ENCODE measurements around the gene RHOJ. TPM values are rescaled to one million over a fixed set of nuclear protein-coding genes. Genes with fewer than 3 reads are reported as not detected.
A peak's percentile ranks its signal among the peaks of the same experiment; 100 is the strongest.

The RHOJ gene
- total and polyA plus RNA-seq, 2 of the 8 experiments (the other 6 are each of a cell fraction or from before 2014, with no cell fraction given) = 0.11 TPM; not detected in 1

DNA sequence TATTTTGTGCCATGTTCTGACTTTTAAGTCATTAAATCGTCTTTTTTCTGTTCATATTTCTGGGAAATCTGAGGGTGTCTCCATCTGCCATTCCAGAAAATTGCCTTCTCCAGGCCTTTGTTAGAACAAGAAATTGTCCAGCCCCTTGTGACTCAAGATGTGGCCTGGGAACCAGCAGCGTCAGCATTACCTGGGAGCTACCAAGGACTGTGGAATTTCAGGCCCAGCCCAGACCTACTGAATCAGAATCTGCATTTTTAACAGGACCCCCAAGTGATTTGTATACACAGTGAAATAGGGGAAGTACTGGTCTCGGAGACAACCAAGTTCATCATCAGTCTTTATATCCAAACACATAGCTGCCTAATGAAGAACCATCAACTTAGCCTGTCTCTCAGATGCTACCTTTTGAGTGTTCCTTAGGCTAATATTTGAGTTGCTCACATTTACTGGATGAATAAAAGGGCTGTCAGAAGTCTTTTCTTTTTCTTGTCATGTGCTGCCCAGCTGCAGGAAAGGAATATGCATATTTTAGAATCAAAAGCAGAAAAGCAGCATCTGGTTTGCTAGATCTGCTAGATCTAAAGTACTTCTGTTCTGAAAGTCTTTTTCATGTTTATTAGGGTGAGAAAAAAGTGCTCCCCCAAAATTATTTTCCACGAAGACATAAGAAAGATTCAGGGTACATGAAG, 93.3 kb downstream of the RHOJ start:
- no peak overlapping the region for H3K14ac ChIP-seq (ENCODE audit: insufficient read length)
- H3K4me1 ChIP-seq (replicated peaks in 1 of 4; ENCODE audit: control insufficient read depth in 3 of 4, insufficient read depth in 4 of 4, low read length in 3 of 4) = peaks cover 0 to 5% (median 2%) of the 10 kb centered on the region in 4 experiments; a peak in 3 of 7 replicates
- H2BK120ac ChIP-seq (replicated peaks; ENCODE audit: low read depth, low read length) = no peak overlapping the region
- 78% methylated on average over 4 of the region's 4 CpGs; no CpG with 5 or more reads in 1 of the 2 experiments for WGBS, 2 experiments (ENCODE audit: extremely low coverage in 1 of 2, insufficient coverage in 1 of 2, insufficient read length in 1 of 2, insufficient replicate concordance in 2 of 2, low coverage in 1 of 2, low lambda C conversion rate in 2 of 2, missing lambda C conversion rate in 1 of 2)
- no peak overlapping the region for H3K56ac ChIP-seq (replicated peaks; ENCODE audit: insufficient read length, low read depth, low read length)
- no peak overlapping the region for H2BK12ac ChIP-seq (ENCODE audit: low read depth, low read length)
- H3K79me2 ChIP-seq (ENCODE audit: control insufficient read depth in 1 of 2, insufficient read depth in 2 of 2, low read length in 2 of 2) = no peaks in the 10 kb centered on the region
- H3K27me3 ChIP-seq (replicated peaks in 1 of 4; ENCODE audit: control insufficient read depth in 3 of 4, extremely low read depth in 1 of 4, insufficient read depth in 3 of 4, low read length in 3 of 4) = no peaks in the 10 kb centered on the region
- no peak for FAIRE-seq
- ChIA-PET CTCF (ENCODE audit: partially characterized antibody) (interaction anchor here (4.6 kb wide), 1 partner anchor 11 kb away, joined by 28 read pairs; no protein-coding TSS in a partner anchor), POLR2A (ENCODE audit: partially characterized antibody) (no interaction called here)
- H3K18ac ChIP-seq (ENCODE audit: extremely low read depth, low read length) = no peak overlapping the region
- H3K23me2 ChIP-seq (ENCODE audit: low read depth, low read length) = no peaks in the 10 kb centered on the region
- H2AFZ ChIP-seq (ENCODE audit: low read length) = no peak overlapping the region
- no peak overlapping the region for H3K4ac ChIP-seq (replicated peaks; ENCODE audit: insufficient read length, low read depth, low read length)
- no peak overlapping the region for H3K23ac ChIP-seq (ENCODE audit: insufficient read length)
- TF ChIP-seq KDM4A (IDR thresholded peaks at IDR 0.05; ENCODE audit: low read depth, low read length, severe bottlenecking) (no peak), EP300 (IDR thresholded peaks at IDR 0.05; ENCODE audit: borderline replicate concordance in 1 of 2, low read depth in 2 of 2, low read length in 2 of 2) (no peak), YY1 (IDR thresholded peaks at IDR 0.05; ENCODE audit: low read depth, low read length) (no peak), SP1 (IDR thresholded peaks at IDR 0.05; ENCODE audit: low read depth, low read length) (no peak), MAFK (IDR thresholded peaks at IDR 0.05; ENCODE audit: low read depth, low read length) (0 out of 2 replicates have a peak, but pooled peaks have one; percentile 13), HDAC2 (IDR thresholded peaks at IDR 0.05; ENCODE audit: borderline replicate concordance in 1 of 2, low read depth in 2 of 2, low read length in 2 of 2) (no peak), BACH1 (IDR thresholded peaks at IDR 0.05; ENCODE audit: low read length) (no peak)
- no peak overlapping the region for H2BK15ac ChIP-seq (ENCODE audit: low read length)
- no peak overlapping the region for H4K5ac ChIP-seq (ENCODE audit: insufficient read length, low read depth, low read length)
- no peak overlapping the region for H2BK5ac ChIP-seq (ENCODE audit: low read depth, low read length)
- H4K20me1 ChIP-seq (replicated peaks in 1 of 2; ENCODE audit: control insufficient read depth in 1 of 2, insufficient read depth in 2 of 2, low read length in 2 of 2) = no peaks in the 10 kb centered on the region
- H3K4me2 ChIP-seq (ENCODE audit: insufficient read depth in 1 of 2, low read depth in 2 of 2, low read length in 2 of 2) = no peak overlapping the region
- no peaks in the 10 kb centered on the region for H3K36me3 ChIP-seq (ENCODE audit: control insufficient read depth in 2 of 4, insufficient read depth in 4 of 4, low read length in 3 of 4)
- H3K79me1 ChIP-seq (ENCODE audit: low read depth, low read length) = no peaks in the 10 kb centered on the region
- no peak overlapping the region for H4K8ac ChIP-seq (ENCODE audit: extremely low read depth, insufficient read depth, low read length)
- no peak overlapping the region for H3K4me3 ChIP-seq (ENCODE audit: extremely low read depth in 1 of 4, insufficient read depth in 2 of 4, low read depth in 3 of 4, low read length in 4 of 4)
- H2BK20ac ChIP-seq (ENCODE audit: low read length) = no peak overlapping the region
- no peaks in the 10 kb centered on the region for H3K9me3 ChIP-seq (ENCODE audit: insufficient read depth in 2 of 2, low read depth in 1 of 2, low read length in 1 of 2)
- H3K27ac ChIP-seq (ENCODE audit: low read depth, low read length) = no peak overlapping the region
- H4K91ac ChIP-seq (replicated peaks; ENCODE audit: insufficient read length, low read length) = no peak overlapping the region
- H3K9ac ChIP-seq (replicated peaks in 1 of 4; ENCODE audit: extremely low read depth in 1 of 4, low read depth in 3 of 4, low read length in 3 of 4) = no peak overlapping the region
- no peak overlapping the region for H2AK5ac ChIP-seq (ENCODE audit: low read depth, low read length)
- DNase-seq (ENCODE audit: low read depth in 1 of 2, low spot score in 2 of 2) = no peak

Measured in H1 (cell line).